Activated CD4-positive, alpha-beta T cell treated with anti-CD3 and anti-CD28 coated beads, Interleukin-2, Interleukin-4, amounts not matched to agents 100 ng/mL and 50 ng/mL, durations not matched to agents 16 hours and 8 hours (primary cell): ENCODE results near the gene SVOP.
A peak's percentile ranks its signal among the peaks of the same experiment; 100 is the strongest.

Experiments used
- DNase-seq: peaks from one replicate; pipeline ENCODE4 v3.0.0-alpha.2; 2020; ENCODE audit warnings: low spot score

Gene SVOP

DNA sequence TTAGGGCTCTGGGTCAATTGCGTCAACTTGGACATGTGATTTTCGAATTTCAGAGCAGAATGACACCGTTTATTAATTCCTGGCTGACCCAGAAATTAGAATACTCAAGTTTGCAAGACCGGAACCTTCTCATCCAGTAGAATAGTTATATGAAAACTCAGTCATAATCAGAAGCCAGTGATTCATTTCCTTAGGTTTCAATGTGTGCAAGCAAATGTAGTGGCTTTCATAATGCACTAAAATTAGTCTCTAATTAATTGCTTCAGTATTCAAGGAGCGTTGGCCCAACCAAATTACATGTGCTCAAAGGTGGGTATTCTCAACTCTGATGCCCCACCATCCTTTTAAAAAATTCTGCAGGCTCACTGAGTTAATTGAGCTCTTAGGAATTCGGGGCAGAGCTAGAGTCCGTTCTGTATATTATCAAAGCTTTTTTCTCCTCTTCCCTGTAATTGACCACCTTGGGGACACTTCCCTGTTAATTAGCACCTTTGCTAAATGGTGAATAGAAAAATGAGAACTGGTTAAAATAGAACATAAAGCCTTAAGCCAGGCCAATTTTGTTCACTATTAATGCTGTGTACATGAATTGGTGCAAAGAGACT is 85.6 kb downstream of the SVOP start:
- peak; percentile 50 for DNase-seq

DNA sequence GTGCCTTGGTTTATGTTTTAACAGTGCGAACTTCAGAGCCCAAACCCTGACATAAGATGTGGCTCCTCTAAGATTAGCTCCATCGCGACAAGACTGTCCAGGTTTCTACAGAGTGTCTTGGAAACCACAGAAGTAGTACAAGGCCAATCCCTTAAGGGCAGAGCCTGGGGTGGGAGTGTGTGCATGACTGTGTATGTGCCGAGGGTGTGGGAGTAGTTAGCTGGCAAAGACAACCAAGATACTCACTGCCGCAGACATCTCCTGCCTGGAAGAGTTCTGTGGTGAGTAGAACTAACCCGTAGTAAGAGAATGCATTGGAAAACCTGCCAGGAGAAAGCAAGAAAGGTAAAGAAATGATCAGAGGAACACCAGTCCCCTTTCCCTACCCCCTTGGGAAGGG is 86.9 kb downstream of the SVOP start:
- DNase-seq: no peak

DNA sequence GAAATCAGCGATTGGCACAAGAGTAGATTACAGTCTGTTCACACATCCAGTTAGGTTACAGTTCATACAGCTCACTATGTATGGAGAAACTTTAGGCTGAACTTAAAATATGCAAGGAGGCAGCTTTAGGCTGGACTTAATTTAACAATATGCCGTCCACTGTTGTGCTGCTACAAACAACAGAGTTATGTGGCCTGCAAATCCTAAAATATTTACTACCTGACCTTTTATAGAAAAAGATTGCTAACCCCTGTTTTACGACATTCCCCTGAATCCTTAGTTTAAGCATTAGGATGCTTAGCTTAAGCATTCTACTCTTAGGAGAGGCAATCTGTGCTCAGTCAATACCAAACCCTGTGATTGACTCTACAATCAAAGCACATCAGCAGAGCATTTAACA is 90.1 kb downstream of the SVOP start:
- no peak for DNase-seq

DNA sequence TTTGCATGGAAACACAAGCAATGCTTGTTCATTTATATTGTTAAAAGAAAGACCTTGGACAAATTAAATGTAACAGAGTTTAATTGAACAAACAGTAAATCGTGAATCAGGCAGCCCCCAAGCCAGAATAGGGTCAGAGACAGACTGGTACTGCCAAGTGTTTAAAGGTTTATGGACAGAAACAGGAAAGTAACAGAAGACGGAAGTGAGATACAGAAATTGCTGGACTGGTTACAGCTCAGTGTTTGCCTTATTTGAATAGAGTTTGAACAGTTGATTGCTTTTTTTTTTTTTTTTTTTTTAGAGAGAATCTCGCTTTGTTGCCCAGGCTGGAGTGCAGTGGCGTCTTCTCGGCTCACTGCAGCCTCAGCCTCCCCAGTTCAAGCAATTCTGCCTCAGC is 90.7 kb downstream of the SVOP start:
- no peak for DNase-seq

DNA sequence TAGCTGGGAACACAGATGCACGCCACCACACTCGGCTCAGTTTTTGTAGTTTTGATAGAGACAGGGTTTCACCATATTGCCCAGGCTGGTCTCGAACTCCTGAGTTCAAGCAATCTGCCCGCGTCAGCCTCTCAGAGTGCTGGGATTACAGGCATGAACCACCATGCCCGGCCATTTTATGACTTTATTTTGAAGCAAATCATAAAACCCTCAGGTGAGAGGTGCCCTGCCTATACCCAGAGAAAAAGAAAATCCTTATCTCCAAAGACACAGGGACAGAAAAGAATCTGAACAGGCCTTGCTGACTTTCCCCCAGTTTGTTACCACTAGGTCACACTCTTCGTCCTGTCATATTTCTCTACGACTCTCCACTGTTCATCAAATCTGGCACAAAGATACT is 92.2 kb downstream of the SVOP start:
- DNase-seq: no peak

DNA sequence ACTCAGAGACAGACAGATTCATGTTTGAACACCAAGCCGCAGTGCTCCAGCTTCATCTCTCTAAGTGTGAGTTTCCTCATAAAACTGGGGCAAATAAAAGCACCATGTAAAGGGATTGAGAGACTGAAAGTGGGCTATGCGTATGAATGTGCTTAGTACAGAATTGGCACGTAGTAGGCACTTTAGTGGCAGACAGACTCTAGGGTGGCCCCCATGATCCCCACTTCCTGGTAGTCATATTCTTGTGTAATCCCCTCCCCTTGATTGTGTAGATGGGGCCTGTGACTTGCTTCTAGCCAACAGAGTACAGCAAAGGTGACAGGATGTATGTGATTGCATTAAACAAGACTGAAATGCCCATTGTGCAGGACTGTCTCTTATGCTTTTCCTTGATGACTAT is 98.0 kb downstream of the SVOP start:
- DNase-seq: no peak

DNA sequence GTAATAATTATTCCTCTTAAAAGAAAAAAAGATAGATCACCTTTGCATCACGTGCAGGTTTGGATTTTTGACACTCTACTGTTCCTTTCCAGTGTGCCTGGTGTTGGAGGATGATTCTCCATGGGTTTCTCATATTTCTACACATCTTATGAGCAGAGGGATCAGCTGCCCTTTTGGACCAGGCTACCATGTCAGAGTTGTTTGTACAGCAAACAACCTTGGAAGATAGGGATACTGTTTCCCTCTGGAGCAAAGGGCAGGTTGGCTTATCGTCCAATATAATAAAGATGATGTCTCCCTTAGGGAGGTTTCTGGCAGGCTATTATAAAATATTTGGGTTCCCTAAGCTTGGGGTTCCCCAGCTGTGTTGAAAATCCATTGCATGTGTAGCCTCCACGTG is 98.9 kb downstream of the SVOP start:
- DNase-seq: no peak

DNA sequence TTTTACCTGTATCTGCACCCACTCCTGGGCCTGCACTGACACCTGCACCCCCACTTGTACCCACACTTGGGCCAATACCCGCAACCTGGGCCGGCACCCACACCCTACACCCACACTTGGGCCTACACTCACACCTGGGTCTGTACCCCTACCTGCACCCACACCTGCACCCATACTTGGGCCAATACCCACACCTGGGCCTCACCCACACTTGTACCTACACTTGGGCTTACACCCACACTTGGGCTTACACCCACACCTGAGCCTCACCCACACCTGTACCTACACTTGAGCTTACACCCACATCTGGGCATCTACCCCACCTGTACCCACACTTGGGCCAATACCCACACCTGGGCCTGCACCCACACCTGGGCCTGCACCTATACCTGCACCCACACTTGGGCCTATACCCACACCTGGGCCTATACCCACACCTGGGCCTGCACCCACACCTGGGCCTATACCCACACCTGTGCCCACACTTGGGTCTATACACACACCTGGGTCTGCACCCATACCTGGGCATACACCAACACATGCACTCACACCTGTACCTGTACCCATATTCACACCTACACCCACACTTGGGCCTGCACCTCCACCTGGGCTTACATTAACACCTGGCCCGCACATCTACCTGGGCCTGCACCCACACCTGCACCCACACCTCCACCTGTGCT is 101.8 kb downstream of the SVOP start:
- DNase-seq: no peak

DNA sequence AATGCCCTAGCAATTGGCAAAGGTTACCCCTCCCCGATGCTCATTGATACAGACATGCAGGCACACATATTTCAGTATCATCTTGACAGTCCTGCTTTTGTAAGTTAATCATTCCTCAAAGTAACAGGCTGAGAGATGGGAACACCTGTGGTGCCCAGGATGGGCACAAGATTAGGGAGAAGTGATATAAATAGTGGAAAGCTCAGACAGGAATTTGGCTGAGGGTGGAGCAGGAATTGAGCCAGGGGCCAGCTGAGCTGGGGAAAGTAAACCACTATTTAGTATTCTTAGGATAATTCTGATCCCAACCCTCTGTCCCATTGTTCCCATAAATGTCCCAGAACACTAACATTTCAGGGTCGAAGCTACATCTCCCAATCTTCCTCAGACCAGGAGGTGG is 102.7 kb downstream of the SVOP start:
- DNase-seq: no peak

DNA sequence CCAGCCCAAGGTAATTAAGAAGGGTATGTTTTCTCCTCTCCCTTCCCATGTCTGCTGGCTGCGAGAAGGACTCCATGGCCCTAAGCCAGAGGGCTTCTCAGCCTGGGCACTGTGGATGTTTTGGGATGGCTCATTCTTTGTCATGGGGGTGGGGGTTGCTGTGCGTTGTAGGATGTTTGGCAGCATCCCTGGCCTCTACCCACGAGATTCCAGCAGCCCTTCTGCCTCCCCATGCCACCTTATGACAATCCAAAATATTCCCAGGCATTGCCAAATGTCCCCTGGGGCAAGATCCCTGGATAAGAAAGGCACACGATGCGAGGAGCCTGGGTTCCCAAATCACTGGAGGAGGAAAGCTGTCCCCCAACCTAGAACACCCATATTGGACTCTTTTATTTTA is 104.5 kb downstream of the SVOP start:
- no peak for DNase-seq

DNA sequence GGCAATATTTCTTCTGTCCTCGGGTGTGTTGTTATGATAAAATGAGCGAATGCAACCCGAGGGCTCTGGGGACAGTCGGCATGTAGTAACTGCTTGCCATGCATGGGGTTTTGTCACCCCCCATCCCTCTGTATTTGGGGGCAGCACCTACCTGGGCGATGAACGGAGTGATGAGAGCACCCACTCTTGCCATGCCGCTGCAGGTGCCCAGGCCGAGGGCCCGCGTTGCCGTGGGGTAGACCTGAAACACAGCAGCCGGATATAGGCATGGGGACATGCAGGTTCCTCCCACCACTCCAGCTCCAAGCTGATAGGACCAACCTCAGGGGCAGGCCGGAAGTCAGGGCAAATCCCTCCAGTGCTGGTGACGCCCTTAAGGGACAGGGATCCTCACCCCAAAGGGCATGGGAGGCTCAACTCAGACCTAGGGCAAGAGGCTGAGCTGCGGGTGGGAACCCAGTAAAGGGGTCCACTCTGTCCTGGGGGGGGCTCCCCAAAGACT is 105.2 kb downstream of the SVOP start:
- no peak for DNase-seq

DNA sequence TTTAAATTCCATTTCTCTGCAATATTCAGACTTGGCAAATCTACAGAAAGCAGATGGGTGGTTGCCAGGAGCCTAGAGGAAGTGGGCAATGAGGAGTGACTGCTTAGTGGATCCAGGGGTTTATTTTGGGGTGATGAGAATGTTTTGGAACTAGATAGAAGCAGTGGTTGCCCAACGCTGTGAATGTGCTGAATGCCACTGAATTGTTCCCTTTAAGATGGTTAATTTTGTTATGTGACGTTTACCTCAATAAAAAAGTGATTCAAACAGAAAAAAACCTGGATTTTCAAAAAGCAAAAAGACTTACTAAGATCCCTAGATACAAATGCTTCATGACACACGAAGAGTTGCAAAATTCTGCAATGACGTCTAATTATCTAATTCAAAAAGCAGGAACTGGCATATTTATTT is 106.7 kb downstream of the SVOP start:
- DNase-seq: no peak

DNA sequence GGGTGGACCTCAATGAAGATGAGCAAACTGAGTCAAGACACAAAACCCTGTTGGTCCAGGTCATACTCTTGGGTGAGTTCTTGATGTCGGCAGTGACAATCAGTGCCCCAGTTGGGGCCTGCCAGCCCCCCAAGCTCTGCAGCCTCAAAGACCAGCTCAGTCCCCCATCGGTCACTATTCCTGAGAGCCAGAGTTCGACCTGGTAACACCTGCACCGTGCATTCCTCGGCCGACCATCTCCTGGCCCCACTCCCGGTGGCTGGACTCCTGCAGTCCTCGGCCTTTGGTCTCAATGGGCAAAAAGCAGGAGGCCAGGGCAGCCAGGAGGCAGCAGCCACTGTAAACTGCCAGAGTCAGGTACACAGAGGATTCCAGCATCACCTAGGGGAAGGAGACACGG is 108.5 kb downstream of the SVOP start:
- DNase-seq: no peak

DNA sequence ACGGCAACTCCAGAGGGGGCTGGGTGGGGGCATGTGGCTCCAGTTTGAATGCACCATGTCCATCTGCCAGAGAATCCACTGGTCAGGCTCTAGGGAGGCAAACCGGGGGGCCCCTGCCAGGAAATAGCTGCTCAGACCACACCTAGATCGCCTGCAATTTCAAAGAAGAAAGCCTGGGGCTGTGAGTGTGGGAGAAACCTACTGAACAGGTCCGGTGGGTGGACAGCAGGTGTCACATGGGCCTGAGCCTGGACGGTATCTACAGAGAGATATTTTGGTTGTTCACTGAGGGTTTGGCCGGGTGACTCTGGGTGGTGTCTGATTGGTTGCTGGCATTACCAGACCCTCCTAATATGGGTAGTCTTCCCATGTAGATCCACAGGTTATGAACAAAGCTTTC is 109.0 kb downstream of the SVOP start:
- DNase-seq: no peak

DNA sequence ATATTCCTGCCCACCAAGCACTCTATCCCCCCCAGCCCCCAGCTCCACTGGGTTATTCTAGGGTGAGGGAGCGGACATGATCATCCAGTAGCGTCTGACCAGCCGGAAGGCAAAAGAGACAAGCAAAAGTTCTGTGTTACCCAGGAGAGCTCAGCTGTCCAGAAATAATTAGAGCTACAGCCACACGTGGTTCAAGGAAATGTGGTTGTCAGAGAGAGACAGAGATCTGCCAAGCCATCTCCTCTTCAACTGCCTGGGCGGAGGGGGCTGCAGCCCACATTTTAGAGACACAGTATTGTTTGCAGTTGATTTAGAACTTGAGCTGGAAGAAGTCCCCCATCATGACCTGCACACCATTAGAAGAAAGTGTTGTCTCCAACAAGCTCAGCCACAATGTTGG is 110.5 kb downstream of the SVOP start:
- no peak for DNase-seq

DNA sequence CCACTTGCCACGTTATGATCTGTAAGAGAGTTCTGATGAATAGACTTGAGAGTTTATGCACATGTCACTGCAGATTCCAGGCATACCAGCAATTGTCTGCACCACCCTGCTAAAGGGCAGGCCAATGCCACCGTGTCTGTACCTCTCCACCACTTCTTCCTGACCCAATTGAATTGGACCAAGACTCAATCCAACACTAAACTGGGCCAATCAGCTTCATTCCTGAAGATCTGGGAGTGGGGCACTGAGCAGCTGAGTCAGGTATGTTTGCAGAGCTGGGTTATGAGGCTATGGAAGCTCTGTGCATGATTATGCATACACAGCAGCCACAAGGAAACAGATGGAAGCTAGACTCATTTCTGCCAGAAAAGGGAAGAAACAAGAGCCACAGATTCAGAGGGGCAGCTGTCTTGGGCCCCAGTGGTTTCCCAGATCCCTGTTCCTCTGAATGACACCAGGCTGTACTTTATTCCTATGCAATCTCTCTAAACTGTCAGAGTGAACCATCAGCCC is 113.0 kb downstream of the SVOP start:
- DNase-seq: no peak

DNA sequence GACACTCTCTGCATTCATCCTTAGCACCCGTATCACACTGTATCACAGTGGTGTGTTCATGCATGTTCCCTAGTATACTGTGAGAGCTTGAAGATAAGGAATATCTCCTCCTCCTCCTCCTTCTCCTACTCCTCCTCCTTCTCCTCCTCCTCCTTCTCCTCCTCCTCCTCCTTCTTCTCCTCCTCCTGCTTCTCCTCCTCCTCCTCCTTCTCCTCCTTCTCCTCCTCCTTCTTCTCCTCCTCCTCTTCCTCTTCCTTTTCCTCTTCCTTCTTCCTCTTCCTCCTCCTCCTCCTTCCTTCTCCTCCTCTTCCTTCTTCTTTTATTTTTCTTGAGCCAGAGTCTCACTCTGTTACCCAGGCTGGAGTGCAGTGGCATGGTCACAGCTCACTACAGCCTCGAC is 113.9 kb downstream of the SVOP start:
- DNase-seq: no peak

DNA sequence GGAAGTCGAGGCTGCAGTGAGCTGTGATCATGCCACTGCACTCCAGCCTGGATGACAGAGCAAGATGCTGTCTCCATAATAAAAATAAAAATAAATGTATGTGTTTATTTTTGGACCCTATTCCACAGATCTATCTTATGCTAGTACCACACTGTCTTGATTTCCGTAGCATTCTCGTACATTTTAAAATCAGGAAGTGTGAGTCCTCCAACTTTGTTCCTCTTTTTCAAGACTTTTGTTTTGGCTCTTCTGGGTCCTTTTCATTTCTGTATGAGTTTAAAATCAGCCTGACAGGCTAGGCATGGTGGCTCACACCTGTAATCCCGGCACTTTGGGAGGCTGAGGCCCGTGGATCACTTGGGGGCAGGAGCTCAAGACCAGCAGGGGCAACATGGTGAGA is 115.1 kb downstream of the SVOP start:
- DNase-seq: no peak

DNA sequence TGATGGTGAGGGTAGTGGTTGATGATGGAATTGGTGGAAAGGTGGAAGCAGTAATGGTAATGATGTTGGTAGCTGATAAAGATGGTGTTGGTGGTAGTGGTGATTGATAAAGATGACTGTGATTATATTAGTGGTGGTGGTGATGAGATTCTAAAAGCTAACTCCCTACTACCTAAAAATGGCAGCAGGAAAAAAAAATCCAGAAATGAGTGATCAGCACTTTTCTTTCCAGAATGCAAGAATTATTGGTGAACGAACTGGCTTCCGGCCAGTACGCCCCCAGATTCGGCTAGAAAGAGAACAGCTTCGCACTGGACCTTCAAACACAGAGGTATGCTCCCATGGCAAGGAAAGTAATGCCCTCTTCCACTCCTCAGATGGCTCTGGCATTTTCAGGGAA is 121.7 kb downstream of the SVOP start:
- no peak for DNase-seq

DNA sequence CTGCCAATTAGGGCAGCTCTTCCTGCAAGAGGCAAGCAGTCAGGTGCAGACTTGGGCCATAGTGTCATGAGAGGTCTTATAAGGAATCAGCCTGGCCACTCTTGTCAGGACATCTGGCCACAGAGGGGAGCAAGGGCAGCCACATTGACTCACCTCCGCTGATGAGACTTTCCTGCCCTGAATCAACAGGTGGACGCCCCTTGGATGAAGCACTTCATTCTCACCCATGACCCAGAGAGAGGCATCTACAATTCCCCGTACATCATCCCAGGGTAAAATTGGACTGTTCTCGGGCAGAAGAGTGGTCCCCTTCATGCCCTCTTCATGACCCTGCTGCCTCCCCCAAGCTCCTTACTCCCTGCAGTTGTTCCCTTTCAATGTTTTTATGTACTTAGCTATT is 124.1 kb downstream of the SVOP start:
- no peak for DNase-seq

DNA sequence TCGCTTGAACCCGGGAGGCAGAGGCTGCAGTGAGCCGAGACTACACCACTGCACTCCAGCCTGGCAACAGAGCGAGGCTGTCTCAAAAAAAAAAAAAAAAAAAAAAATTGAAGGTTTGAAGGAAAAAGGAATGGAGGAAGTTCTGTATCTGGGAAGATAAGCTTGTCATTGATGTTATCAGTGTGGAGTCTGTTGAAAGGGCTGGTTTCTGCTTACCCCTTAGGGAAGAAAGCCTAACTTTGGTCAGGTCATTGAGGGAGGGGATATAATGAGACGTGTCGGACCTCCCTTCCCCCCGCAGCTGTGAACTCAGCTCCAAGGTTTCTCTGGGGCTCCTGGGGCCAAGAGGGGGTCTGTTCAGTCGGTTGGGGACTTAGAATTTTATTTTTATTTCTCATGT is 124.5 kb downstream of the SVOP start:
- no peak for DNase-seq

DNA sequence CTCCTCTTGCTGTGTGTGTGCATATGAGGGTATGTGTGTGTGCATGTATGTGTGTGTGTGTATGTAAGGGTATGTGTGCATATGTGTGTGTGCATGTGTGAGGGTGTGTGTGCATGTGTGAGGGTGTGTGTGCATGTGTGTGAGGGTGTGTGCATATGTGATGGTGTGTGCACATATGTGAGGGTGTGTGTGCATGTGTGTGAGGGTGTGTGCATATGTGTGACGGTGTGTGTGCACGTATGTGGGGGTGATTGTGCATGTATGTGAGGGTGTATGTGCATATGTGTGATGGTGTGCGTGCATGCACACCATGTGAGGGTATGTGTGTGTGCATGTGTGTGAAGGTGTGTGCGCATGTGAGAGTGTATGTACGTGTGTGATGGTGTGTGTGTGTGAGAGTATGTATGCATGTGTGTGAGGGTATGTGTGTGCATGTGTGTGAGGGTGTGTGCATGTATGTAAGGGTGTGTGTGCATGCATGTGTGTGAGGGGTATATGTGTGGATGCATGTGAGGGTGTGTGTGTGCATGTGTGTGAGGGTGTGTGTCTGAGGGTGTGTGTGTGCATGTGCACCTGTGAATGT is 125.6 kb downstream of the SVOP start:
- DNase-seq: no peak

DNA sequence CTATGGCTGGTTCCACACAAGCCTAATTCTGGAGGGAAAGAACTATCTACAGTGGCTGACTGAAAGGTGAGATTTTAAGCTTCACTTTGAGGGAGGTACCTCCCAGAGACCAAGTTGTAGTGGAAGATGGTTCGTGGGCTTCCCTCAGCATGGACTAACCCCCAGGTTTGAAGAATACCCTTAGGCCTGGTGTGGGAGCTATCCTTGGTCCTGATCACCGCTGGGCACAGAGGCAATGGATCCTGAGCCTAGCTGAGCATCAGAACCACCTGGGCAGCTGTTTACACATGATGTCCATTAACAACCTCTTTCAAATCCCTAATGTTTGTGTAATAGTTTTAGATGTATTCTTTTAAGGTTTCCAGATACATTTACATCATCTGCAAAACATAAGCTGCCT is 130.7 kb downstream of the SVOP start:
- DNase-seq: no peak

DNA sequence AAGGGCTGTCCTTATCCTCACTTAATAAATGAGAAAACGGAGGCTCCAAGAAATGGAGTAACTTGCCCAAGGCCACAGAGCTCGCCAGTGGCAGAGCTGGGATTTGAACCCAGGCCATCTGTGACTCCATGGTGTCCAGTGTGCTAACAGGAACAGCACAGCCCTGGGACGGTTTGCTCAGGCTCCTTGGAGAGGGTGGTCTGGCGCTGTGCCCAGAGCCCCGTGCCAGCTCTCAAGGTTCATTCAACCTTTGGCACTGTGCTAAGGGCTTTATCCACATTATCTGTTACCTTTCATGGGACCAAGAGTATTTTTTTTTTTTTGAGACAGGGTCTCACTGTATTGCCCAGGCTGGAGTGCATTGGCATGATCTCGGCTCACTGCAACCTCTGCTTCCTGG is 132.8 kb downstream of the SVOP start:
- no peak for DNase-seq
